ENCODE data around the gene NELL2.

DNA sequence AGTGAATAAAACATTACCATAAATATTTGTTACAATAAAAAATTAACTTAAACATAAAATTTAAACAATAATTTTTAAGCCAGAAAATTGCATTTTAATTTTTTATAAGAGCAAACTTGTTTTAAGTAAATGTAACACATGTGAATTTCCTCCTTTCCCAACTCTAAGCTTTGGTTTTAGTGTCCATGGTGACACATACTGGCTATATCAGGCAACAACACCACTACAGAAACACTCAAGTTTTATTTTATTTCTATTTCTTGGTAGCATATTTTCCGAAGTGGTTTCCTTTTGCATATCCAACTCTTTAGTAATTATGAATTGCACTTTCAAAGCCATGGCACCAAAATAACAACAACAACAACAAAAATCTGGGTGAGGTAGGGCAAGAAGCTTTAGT is 2.2 kb downstream of the NELL2 start:
- TF ChIP-seq CREB3 (tag; conservative IDR thresholded peaks at IDR 0.05; ENCODE audit: low read depth), result no peak
- TF ChIP-seq POLR2A (conservative IDR thresholded peaks at IDR 0.05), result no peak

Data from K562 (cell line).